GM12801 (cell line): ENCODE results near the gene THBS4.

Experiments
- CTCF ChIP-seq: IDR thresholded peaks from one replicate; pipeline ENCODE4 v1.5.1; 2011; ENCODE audit warnings: control low read depth; ENCODE audit not compliant: insufficient read length; ENCODE audit errors: extremely low read depth

The THBS4 gene

GRCh38 chr5:80034559-80034958, 589 bp upstream of the THBS4 start:
- TF ChIP-seq CTCF, result no peak

- TF ChIP-seq CTCF, result no peak
These were observed 691 bp downstream of the THBS4 start for GRCh38 chr5:80035839-80036238.

GRCh38 chr5:80036615-80037014, 1.5 kb downstream of the THBS4 start:
- TF ChIP-seq CTCF, result no peak

- TF ChIP-seq CTCF, result no peak
These were observed 2.2 kb downstream of the THBS4 start for GRCh38 chr5:80037366-80037765.

- no peak for TF ChIP-seq CTCF
These were observed 4.5 kb downstream of the THBS4 start for GRCh38 chr5:80039650-80040049.

- no peak for TF ChIP-seq CTCF
These were observed 6.4 kb downstream of the THBS4 start for GRCh38 chr5:80041527-80041926.

GRCh38 chr5:80042330-80042729, 7.2 kb downstream of the THBS4 start:
- TF ChIP-seq CTCF, result no peak

GRCh38 chr5:80043187-80043586, 8.0 kb downstream of the THBS4 start:
- no peak for TF ChIP-seq CTCF
